Hematopoietic multipotent progenitor cell (in vitro differentiated cells): ENCODE results near the gene SND1. TPM values are rescaled to one million over a fixed set of nuclear protein-coding genes. Genes with fewer than 3 reads are reported as not detected.

Source experiments
- DNase-seq, 3 donors: peaks; one replicate each; pipeline ENCODE4 v3.0.0-alpha.2; 2011 to 2015; ENCODE audit warnings: low read depth in 2 of 3, low spot score in 2 of 3
- total RNA-seq: library from RNA; depleted of rRNA; stranded (reverse); fragments of >200 nt; gene quantifications from one replicate; pipeline ENCODE4 v1.2.3, GENCODE V29; 2012

The SND1 gene
- total RNA-seq, 1 donor: 165 TPM

- DNase-seq: no peak
Observed at GRCh38 chr7:128005759-128006159, 353.8 kb downstream of the SND1 start.

GRCh38 chr7:128006550-128007302, 354.7 kb downstream of the SND1 start:
- DNase-seq: no peak

DNA sequence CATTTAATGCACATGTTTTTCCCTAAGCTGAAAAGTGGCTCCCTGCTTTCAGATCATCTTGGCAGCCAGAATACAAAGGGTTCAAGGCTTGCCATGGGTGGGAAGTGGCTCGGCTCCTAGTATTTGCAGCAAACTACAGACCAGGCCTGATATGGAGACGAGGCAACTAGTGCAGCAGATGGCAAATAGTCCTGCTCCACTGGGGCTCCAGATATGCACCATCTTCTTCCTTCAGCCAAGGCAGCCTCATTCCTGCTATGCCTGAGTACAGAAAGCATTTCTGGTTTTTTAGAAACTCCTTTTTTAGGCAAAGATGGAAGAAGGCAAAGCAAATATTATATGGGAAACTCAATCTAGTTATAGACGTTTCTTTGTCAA, 355.3 kb downstream of the SND1 start:
- DNase-seq: no peak

DNA sequence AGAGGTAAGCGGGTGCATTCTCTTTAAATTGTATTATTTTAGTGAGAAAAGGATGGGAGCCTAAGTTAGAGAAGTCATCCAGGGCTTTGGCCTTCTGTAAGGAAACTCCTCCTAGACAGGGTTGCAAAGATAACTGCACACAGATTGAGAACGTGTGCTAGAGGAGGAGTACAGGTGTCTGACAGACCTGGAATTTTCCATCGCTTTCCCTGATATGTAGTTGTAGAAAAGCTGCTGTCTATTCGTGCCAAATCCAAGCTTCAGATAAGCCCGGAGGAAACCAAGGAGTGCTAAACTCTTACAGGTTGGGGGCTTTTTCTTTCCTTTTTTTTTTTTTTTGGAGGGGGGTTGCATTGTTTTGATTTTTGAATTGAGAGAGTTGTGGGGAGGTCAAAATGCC, 356.1 kb downstream of the SND1 start:
- no peak for DNase-seq

DNA sequence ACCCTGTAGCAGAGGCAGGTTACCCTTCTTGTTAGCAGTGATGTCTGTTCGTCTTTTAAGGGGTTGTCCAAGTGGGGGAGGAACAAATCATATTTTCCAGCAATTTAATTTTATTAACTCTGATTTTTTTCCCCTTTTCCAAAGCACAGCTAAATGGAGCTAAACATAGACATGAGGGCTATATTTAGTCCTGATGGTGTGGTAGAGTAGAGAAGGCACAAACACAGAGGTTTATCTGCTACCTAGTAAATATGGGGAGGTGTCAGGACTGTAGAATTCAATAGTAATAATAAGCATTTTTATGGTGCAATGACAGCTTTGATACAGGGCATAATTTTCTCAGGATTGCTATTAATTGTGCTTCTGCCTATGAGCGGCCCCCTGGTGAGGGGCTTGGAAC, 356.8 kb downstream of the SND1 start:
- DNase-seq: no peak

DNA sequence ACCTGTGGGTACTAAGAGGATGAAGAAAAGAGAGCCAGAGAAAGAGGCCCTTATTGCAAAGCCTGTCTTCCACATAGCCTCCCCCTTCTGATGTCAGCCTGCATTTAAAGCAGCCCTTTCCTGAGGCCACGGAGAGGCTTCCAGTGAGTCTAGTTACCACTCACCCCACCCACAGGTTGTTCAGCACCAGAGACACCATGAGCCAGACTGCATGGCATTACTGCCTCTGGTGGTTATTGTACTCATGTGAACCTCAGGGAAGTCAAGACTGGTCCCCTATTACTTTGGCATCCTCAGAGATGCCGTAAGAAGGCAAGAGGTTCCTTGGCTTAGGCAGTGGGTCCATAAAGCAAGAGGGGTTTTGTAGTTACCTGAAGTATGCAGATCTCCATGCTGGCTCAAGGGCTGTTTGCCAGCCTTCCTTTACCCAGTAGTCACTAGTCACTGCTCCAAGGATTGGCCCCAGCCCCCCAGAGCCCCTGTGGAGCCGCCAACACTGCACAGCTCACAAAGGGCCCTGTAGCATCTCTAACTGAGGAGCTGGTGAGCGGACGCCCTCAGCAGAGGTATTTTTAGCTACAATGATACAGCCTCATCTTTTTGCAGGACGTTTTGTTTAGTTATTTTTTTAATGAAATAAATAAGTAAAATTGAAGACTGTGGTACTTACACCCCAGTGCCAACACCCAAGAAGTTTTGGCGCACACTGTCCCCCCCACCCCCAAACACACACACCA, 358.6 kb downstream of the SND1 start:
- no peak for DNase-seq

GRCh38 chr7:128011131-128011661, 359.2 kb downstream of the SND1 start:
- DNase-seq: no peak

- DNase-seq: no peak
Observed at GRCh38 chr7:128014811-128015210, 362.8 kb downstream of the SND1 start.

DNA sequence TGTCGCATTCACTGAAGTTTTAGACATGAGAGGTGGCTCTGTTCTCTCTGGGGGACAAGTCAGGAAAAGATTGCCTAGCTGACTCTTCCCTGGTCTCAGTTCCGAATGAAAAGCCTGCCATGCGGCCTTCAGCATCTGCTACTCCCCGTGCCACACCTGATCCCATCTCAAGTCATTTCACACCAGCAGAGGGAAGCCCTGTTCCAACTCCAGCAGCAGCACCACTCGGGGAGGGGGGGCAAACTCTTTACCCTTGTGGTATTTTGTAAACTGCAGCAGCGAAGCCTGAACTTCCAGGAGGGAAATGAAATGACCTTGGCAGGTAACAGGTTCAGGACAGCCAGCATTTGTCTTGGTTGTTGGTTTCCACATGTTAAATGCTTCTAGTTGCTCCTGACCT, 365.5 kb downstream of the SND1 start:
- no peak for DNase-seq

- DNase-seq: no peak
Observed at GRCh38 chr7:128017862-128018845, 366.2 kb downstream of the SND1 start.

DNA sequence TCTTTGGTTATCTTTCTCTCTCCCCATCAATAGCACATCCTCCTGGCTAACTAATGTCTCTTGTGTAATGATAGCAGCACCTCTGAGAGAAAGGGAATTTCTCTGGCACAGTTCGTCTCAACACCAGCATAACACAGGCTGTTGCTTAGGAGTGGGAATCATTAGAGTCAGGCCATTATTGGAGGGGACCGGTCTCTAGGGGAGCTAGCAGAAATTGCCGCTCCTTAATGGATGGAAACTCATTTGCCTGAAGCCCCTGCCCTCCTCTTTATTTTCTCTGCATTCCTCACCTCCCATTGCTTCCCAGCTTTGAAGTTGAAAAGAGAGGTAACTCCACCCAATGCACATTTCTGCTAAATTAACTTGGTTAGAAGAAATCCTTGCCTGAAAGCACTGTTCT, 367.3 kb downstream of the SND1 start:
- DNase-seq: no peak

DNA sequence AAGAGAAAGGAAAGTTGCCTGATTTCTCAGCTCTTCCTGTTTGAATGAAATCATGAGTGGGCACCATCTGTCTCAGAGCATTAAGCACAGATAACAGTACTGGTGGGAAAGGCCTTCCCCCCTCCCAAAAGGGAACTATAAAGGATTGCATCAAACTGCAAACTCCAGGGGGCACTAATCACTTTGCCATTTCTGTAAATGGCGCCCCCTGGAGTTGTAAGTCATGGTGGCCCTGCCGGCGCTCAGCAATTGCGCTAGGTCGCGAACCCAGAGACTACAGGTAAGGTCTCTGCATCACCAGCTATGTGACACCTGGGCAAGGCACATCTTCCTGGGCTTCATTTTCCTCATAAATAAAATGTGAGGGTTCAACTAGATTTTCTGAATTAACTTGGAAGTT, 368.2 kb downstream of the SND1 start:
- DNase-seq: peak in 2 of 3 donors; percentile 26 to 31

DNA sequence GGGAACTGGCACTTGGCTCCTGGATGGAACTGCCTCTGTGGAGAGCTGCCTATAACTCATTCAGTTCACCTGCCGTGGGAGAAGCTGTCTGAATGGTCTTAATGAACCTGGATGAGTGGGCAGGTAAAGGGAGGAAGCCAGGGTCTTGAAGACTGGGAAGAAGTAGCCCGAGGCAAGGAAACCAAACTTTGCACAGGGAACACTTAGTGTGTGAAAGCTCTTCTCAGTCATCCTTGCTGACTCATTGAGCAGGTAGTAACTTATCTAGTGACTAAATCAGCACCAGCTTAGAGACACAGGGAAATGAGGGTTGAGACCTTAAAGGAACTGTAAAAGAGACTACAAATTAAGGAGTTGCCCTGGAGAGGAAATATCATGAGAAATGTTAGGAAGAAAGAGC, 369.4 kb downstream of the SND1 start:
- DNase-seq: no peak

DNA sequence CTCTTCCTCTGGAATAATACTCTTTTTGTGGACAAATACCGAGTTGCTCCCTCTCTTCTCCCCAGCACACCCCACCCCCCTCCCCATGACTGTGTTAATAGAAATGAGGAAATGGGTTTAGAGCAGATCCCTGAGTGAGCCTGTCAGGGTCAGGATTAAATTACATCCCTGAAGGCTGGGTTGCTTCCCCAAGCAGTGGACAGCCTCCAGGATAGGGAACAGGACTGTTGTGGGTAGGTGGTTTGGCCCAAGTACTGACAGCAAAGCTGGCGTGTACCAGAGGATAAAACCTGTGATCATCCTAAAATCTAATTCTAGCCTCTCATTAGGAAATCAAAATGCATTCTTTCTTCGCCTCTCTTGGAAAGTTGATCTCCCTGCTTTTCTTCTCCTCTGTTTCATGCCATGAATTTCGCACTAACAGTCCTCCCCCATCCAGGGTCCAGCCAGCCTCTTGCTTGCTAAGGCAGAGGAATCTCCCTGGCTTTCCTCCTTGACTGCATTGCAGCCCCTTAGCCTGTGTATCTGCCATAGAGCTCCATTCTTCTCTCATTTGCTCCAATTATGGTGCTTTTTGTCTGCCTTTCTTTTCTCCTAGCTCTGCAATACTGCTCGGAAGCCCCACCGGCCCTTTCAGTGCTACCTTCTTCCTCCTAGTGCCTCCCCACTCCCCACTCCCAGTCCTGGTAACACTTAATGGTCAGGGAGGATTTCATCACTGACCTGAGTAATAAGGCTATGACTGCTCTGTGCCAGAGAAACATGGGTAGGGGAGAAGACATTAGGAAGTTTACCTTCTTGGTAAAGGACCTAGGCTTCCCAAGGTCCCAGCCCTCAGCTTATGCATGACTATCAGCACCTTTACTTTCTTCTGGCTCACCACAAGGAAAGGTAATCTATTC, 370.9 kb downstream of the SND1 start:
- no peak for DNase-seq

- no peak for DNase-seq
Observed at GRCh38 chr7:128024151-128024550, 372.2 kb downstream of the SND1 start.

DNA sequence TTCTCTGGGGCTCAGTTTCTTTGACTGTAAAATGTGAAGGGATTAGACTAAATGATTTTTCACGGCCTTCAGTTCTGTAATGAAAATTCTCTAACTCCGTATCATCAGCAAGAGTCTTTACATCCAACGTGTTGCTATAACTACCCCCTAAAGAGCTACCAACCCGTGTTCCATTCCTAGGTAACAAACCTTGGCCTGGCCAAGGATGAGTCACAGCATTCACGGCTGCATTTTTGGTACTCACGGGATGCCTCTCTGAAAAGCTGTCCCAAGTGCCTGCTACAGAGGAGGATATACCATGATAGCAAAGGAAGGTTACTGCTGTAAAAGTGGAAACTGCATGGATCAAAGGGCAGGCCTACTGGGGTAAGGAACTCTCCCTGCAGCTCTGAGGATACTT, 373.4 kb downstream of the SND1 start:
- DNase-seq: no peak

GRCh38 chr7:128025819-128026218, 373.8 kb downstream of the SND1 start:
- no peak for DNase-seq

GRCh38 chr7:128026551-128026950, 374.6 kb downstream of the SND1 start:
- no peak for DNase-seq

DNA sequence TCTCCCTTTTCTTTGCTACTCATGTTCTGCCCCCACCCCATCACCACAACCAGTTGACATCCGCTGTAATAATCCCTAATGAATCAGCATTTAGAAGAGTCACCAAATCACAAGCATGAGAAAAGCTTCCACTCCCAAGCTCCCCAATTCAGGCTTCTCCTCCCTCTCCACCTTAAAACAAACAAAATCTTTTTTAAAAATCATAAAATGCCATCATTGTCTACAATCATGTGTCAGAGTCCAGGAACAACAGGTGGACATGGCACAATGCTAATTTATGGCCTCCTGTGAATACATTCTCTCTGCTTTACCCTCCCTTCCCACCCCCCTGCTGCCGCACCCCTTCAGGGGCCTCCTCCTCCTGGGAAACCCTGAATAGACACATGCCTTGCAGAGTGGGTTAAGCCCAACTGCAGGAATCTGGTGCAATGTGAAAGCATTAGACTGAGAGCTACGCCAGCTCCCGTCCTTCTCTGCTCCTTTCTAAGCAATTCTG, 375.5 kb downstream of the SND1 start:
- DNase-seq: no peak
